HUES6 (cell line): Measurements from ENCODE around the gene KLHL17.
"Not testable (repeated sequence)": the region's sequence is repeated elsewhere in the genome, so short reads cannot be mapped to it uniquely, and the experiment has no call there.

Source experiments
- H3K27ac ChIP-seq: 2 replicates; pipeline ENCODE4 v1.7.0; 2013; ENCODE audit warnings: low read depth, mild to moderate bottlenecking, low read length, inconsistent platforms
- H3K27me3 ChIP-seq: 2 replicates; pipeline ENCODE4 v1.6.1; 2013; ENCODE audit warnings: low read length; ENCODE audit not compliant: control insufficient read depth, insufficient read depth
- H3K36me3 ChIP-seq: 2 replicates; pipeline ENCODE4 v1.6.1; 2013; ENCODE audit warnings: low read length; ENCODE audit not compliant: control insufficient read depth, insufficient read depth
- H3K4me1 ChIP-seq: 2 replicates; pipeline ENCODE4 v1.6.1; 2013; ENCODE audit warnings: low read length; ENCODE audit not compliant: control insufficient read depth, insufficient read depth
- H3K4me3 ChIP-seq: 2 replicates; pipeline ENCODE4 v1.5.1; 2013; ENCODE audit warnings: low read depth, low read length
- H3K9ac ChIP-seq: one replicate; pipeline ENCODE4 v1.6.1; 2013; ENCODE audit warnings: mild to moderate bottlenecking, low read length
- H3K9me3 ChIP-seq: 2 replicates; pipeline ENCODE4 v1.6.1; 2013; ENCODE audit warnings: low read depth, low read length; ENCODE audit not compliant: control insufficient read depth, insufficient read depth

Gene KLHL17

DNA sequence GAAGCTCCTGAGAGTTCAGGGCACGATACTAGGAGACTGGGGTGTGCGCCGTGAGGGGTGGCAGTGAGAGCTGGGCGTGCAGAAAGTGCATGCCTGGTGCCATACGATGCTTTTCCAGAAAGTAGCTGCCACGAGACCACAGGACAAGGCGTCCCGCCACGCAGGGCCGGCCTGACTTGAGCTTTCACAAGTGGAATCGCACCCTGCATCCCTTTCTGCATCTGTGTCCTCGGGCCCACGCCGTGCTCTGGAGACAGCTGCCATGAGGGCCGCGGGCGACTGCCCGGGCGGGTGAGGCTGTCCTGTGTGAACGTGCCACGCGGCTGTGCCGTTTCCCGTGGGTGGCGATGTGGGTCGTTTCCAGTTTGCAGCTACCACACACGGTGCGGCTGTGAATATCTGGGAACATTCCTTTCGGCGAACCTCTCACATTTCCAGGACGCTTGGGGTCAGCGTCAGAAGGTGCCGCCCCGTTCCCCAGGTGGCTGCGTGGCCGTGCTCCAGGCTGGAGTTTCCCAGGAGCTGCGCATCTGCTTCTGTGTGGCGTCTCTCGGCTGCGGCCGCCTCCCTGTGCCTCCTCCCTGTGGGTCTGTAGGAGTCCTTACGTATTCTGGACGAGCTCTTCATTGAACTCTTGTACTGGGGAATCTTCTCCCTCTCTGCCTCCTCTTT lies 22.5 kb downstream of the KLHL17 start:
- Histone ChIP-seq H3K4me3 (no peak overlapping the region), H3K4me1 (no peaks in the 10 kb centered on the region), H3K9ac (no peak overlapping the region), H3K27ac (no peak overlapping the region), H3K36me3 (no peaks in the 10 kb centered on the region), H3K9me3 (no peaks in the 10 kb centered on the region), H3K27me3 (peaks cover 76% of the 10 kb centered on the region)

DNA sequence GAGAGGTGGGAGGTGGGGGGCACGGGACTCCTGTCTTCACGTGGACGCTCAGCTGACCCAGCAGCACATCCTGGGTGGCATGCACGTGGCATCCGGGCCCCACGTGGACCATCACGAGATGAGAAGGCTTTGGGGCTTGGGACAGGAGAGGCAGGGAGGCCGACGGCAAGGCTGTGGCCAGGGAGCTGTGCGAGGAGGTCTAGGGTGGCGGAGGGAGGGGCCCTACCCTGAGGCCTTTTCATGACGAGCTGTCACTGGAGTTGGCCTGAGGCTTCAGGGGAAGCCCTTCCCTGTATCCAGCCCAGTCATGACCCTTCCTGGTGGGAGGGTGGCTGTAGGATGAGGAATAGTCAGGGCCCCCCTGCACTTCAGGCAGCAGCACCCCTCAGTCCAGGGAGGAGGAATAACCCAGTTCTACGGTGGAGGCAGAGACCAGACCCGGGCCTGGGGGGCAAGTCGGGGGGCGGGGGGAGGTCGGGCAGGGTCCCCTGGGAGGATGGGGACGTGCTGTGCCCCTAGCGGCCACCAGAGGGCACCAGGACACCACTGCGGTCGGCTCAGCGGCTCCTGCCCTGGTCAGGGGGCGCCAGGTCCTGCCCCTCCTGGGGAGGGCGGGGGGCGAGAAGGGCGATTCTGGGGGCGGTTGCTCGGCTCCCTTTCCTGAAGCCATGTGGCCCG lies 23.6 kb downstream of the KLHL17 start:
- H3K9ac ChIP-seq, result no peak overlapping the region
- no peaks in the 10 kb centered on the region for H3K9me3 ChIP-seq
- no peak overlapping the region for H3K27ac ChIP-seq
- H3K36me3 ChIP-seq, result no peaks in the 10 kb centered on the region
- no peaks in the 10 kb centered on the region for H3K4me1 ChIP-seq
- no peak overlapping the region for H3K4me3 ChIP-seq
- H3K27me3 ChIP-seq, result peaks cover 73% of the 10 kb centered on the region

DNA sequence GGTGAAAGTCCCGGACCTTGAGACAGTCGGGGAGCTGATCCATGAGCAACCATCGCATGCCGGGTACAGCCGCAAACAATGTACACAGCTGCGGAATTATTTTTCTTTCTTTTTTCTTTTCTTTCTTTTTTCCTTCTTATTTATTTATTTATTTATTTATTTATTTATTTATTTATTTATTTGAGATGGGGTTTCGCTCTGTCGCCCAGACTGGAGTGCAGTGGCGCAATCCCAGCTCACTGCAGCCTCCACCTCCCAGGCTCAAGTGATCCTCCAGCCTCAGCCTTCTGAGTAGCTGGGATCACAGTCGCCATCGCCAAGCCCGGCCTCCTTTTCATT lies 24.1 kb downstream of the KLHL17 start:
- Histone ChIP-seq H3K27ac (no peak overlapping the region), H3K27me3 (peaks cover 76% of the 10 kb centered on the region)

DNA sequence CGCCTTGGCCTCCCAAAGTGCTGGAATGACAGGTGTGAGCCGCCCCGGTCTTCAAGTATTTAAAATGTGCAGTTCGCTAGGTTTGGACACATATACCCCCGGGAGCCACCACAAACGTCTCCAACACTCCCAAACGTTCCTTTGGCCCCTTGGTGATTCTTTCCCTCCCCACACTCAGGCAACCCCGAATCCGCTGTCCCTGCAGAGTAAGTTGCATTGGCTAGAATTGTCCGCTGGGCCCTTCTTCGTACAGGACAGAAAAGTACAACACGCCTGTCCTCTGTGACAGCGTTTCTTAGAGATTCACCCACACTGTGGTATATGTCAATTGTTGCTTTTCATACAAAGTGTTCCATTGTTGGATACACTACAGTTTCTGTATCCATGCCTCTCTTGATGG lies 24.7 kb downstream of the KLHL17 start:
- H3K4me1 ChIP-seq, result no peaks in the 10 kb centered on the region
- H3K9me3 ChIP-seq, result no peaks in the 10 kb centered on the region
- no peaks in the 10 kb centered on the region for H3K36me3 ChIP-seq
- H3K27ac ChIP-seq, result no peak overlapping the region
- peaks cover 74% of the 10 kb centered on the region for H3K27me3 ChIP-seq
- no peak overlapping the region for H3K4me3 ChIP-seq
- H3K9ac ChIP-seq, result no peak overlapping the region

More for the DNA sequence above, 24.1 kb downstream of the KLHL17 start:
- Histone ChIP-seq H3K9me3 (no peaks in the 10 kb centered on the region), H3K9ac (no peak overlapping the region), H3K36me3 (no peaks in the 10 kb centered on the region), H3K4me1 (no peaks in the 10 kb centered on the region), H3K4me3 (no peak overlapping the region)

DNA sequence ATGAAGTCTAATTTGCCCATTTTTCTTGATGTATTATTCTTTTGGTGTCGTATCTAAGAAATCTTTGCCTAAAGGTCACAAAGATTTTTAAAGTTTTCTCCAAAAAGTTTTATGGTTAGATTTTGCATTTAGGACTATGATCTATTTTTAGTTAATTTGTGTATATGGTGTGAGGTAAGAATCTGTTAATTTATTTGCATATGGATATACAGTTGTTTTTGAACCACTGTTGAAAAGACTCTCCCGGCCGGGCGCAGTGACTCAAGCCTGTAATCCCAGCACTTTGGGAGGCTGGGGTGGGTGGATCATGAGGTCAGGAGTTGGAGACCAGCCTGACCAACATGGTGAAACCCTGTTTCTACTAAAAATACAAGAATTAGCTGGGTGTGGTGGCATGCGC lies 27.7 kb downstream of the KLHL17 start:
- not testable (repeated sequence) for H3K4me3 ChIP-seq, H3K9ac ChIP-seq, H3K9me3 ChIP-seq, H3K36me3 ChIP-seq, H3K4me1 ChIP-seq, H3K27ac ChIP-seq
- peaks cover 69% of the 10 kb centered on the region for H3K27me3 ChIP-seq

DNA sequence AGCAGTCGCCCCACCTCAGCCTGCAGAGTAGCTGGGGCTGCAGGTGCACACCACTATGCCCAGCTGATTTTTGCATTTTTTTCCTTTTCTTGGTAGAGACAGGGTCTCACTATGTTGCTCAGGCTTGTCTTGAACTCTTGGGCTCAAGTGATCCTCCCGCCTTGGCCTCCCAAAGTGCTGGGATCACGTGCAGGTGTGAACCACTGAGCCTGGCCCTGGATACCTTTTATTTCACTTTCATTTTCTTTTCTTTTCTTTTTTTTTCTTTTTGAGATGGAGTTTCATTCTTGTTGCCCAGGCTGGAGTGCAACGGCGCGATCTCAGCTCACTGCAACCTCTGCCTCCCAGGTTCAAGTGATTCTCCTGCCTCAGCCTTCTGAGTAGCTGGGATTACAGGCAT lies 30.9 kb downstream of the KLHL17 start:
- H3K4me1 ChIP-seq, H3K9ac ChIP-seq, H3K27ac ChIP-seq, H3K4me3 ChIP-seq, H3K36me3 ChIP-seq, H3K9me3 ChIP-seq: not testable (repeated sequence)
- H3K27me3 ChIP-seq, result peaks cover 75% of the 10 kb centered on the region

DNA sequence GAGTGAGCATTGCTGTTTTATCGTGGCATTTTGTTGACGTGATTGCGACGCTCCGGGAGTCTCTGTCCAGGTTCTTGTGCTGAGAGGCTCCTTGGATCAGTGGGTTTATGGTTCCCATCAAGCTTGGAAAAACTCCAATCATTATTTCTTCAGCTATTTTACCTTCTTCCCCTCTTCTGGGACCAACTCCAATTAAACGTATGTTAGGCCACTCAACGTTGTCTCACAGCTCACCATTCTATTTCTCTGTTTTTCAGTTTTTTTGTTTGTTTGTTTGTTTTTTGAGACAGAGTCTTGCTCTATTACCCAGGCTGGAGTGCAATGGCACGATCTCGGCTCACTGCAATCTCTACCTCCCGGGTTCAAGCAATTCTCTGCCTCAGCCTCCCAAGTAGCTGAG lies 31.5 kb downstream of the KLHL17 start:
- H3K36me3 ChIP-seq, result no peaks in the 10 kb centered on the region
- H3K9me3 ChIP-seq, result peaks cover 9% of the 10 kb centered on the region
- H3K4me3 ChIP-seq, result no peak overlapping the region
- peaks cover 75% of the 10 kb centered on the region for H3K27me3 ChIP-seq
- no peak overlapping the region for H3K9ac ChIP-seq
- H3K4me1 ChIP-seq, result peaks cover 4% of the 10 kb centered on the region; the same call in 1 of the 2 replicates
- H3K27ac ChIP-seq, result no peak overlapping the region

DNA sequence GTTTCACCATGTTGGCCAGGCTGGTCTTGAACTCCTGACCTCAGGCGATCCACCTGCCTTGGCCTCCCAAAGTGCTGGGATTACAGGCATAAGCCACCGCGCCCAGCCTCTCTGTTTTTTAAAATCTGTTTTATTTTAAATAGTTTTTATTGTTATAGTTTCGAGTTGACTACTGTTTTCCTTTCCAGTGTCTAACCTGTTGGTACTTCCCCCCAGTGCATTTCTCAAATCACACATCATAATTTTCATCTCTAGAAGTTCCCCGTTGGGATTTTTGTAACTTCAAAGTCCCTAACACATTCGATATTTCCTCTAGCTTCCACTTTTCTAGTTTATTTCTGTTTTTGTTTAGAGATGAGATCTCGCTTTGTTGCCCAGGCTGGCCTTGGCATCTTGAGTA lies 32.0 kb downstream of the KLHL17 start:
- Histone ChIP-seq H3K36me3 (no peaks in the 10 kb centered on the region), H3K9ac (no peak overlapping the region), H3K4me1 (peaks cover 8% of the 10 kb centered on the region; the same call in 1 of the 2 replicates), H3K4me3 (no peak overlapping the region), H3K9me3 (peaks cover 9% of the 10 kb centered on the region), H3K27ac (no peak overlapping the region), H3K27me3 (peaks cover 79% of the 10 kb centered on the region)

DNA sequence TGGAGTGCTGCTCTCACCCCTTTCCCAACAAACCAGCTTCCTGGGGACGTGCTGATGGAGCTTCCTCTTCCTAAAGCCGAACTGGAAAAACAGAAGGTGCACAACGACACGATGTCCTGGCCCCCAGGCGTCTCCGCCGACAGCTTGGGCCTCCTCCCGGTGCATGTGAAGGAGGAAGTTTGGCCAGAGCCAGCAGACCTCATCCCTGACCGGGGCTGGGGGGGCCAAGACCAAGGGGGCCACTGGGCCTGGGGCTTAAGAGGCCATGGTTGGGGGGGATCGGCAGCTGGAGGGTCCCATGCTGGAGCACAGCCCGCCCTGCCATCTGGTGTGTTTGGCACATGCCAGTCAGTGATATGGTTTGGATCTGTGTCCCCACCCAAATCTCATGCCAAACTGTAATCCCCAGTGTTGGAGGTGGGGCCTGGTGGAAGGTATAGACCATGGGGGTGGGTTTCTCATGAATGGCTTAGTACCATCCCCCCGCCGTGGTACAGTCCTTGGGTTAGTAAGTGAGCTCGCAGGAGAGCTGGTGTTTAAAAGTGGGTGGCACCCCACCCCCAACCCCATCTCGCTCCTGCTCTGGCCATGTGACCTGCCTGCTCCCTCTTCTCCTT lies 33.1 kb downstream of the KLHL17 start:
- peaks cover 18% of the 10 kb centered on the region for H3K4me1 ChIP-seq
- H3K36me3 ChIP-seq, result no peaks in the 10 kb centered on the region
- H3K9me3 ChIP-seq, result peaks cover 9% of the 10 kb centered on the region
- no peak overlapping the region for H3K9ac ChIP-seq
- H3K27ac ChIP-seq, result no peak overlapping the region
- H3K27me3 ChIP-seq, result peaks cover 89% of the 10 kb centered on the region
- H3K4me3 ChIP-seq, result no peak overlapping the region

DNA sequence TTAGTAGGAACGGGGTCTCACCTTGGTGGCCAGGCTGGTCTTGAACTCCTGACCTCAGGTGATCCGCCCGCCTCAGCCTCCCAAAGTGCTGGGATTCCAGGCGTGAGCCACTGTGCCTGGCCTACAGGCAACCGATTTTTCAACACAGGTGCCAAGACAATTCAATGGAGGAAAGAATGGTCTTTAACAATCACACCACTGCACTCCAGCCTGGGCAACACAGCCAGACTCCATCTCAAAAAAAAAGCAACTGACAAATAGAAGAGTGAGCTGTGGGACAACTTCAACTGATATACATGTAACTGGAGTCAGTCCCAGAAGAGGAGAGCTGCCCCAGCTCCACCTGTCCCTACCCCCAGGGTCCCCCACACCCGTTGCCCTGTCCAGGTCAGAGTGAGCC lies 34.2 kb downstream of the KLHL17 start:
- H3K27ac ChIP-seq, H3K9me3 ChIP-seq, H3K4me3 ChIP-seq, H3K36me3 ChIP-seq, H3K9ac ChIP-seq: not testable (repeated sequence)
- H3K27me3 ChIP-seq, result peaks cover 89% of the 10 kb centered on the region
- peaks cover 18% of the 10 kb centered on the region for H3K4me1 ChIP-seq
